Measurements from ENCODE around the gene RALY. TPM values are rescaled to one million over a fixed set of nuclear protein-coding genes. Genes with fewer than 3 reads are reported as not detected.

Gene RALY
- total RNA-seq, 1 experiment from 2014 or later: 185 TPM

GRCh38 chr20:34072076-34072475 lies 78.4 kb downstream of the RALY start:
- intact Hi-C loops (cut with micrococcal nuclease; ENCODE audit: unreplicated experiment): loop anchor here (5.0 kb wide), 1 partner anchor 140 kb away; no protein-coding TSS in a partner anchor
- TF ChIP-seq CTCF (conservative IDR thresholded peaks at IDR 0.05; ENCODE audit: low read depth, low read length): no peak
- no peak for TF ChIP-seq EZH2 (IDR thresholded peaks at IDR 0.05; ENCODE audit: borderline replicate concordance, low read depth, low read length, poor library complexity, severe bottlenecking)
- Histone ChIP-seq H3K9me3 (ENCODE audit: low read depth, low read length, poor library complexity, severe bottlenecking) (no peaks in the 10 kb centered on the region), H3K4me1 (ENCODE audit: insufficient read depth, low read length, poor library complexity, severe bottlenecking) (peaks cover 32% of the 10 kb centered on the region), H3K27me3 (replicated peaks; ENCODE audit: insufficient read depth, low read depth, low read length, poor library complexity) (no peaks in the 10 kb centered on the region), H3K4me3 (ENCODE audit: low read depth, low read length, poor library complexity, severe bottlenecking) (no peak overlapping the region), H3K36me3 (ENCODE audit: insufficient read depth, low read length, poor library complexity, severe bottlenecking) (peaks cover 20% of the 10 kb centered on the region), H3K27ac (ENCODE audit: low read depth, low read length, poor library complexity, severe bottlenecking) (no peak overlapping the region)
- ChIA-PET POLR2A (ENCODE audit: low non-redundant PET) (no interaction called here), CTCF (no interaction called here)
- DNase-seq (ENCODE audit: low spot score): no peak
- no TSS peak for BruUV-seq (replicated peaks)

GRCh38 chr20:34072778-34073177 lies 79.1 kb downstream of the RALY start:
- intact Hi-C loops (cut with micrococcal nuclease; ENCODE audit: unreplicated experiment): loop anchor here (5.0 kb wide), 1 partner anchor 140 kb away; no protein-coding TSS in a partner anchor
- peaks cover 26% of the 10 kb centered on the region for H3K4me1 ChIP-seq (ENCODE audit: insufficient read depth, low read length, poor library complexity, severe bottlenecking)
- H3K4me3 ChIP-seq (ENCODE audit: low read depth, low read length, poor library complexity, severe bottlenecking): no peak overlapping the region
- BruUV-seq (replicated peaks): no TSS peak
- peaks cover 26% of the 10 kb centered on the region for H3K36me3 ChIP-seq (ENCODE audit: insufficient read depth, low read length, poor library complexity, severe bottlenecking)
- DNase-seq (ENCODE audit: low spot score): no peak
- CTCF ChIA-PET: no interaction called here
- H3K27ac ChIP-seq (ENCODE audit: low read depth, low read length, poor library complexity, severe bottlenecking): no peak overlapping the region
- TF ChIP-seq CTCF (conservative IDR thresholded peaks at IDR 0.05; ENCODE audit: low read depth, low read length) (no peak), EZH2 (IDR thresholded peaks at IDR 0.05; ENCODE audit: borderline replicate concordance, low read depth, low read length, poor library complexity, severe bottlenecking) (no peak)
- H3K9me3 ChIP-seq (ENCODE audit: low read depth, low read length, poor library complexity, severe bottlenecking): no peaks in the 10 kb centered on the region
- no peaks in the 10 kb centered on the region for H3K27me3 ChIP-seq (replicated peaks; ENCODE audit: insufficient read depth, low read depth, low read length, poor library complexity)
- POLR2A ChIA-PET (ENCODE audit: low non-redundant PET): no interaction called here

- CTCF ChIA-PET: no interaction called here
- Histone ChIP-seq H3K4me3 (ENCODE audit: low read depth, low read length, poor library complexity, severe bottlenecking) (no peak overlapping the region), H3K36me3 (ENCODE audit: insufficient read depth, low read length, poor library complexity, severe bottlenecking) (peaks cover 28% of the 10 kb centered on the region), H3K4me1 (ENCODE audit: insufficient read depth, low read length, poor library complexity, severe bottlenecking) (peaks cover 18% of the 10 kb centered on the region), H3K27ac (ENCODE audit: low read depth, low read length, poor library complexity, severe bottlenecking) (no peak overlapping the region), H3K9me3 (ENCODE audit: low read depth, low read length, poor library complexity, severe bottlenecking) (no peaks in the 10 kb centered on the region), H3K27me3 (replicated peaks; ENCODE audit: insufficient read depth, low read depth, low read length, poor library complexity) (no peaks in the 10 kb centered on the region)
- BruUV-seq (replicated peaks): no TSS peak
- POLR2A ChIA-PET (ENCODE audit: low non-redundant PET): no interaction called here
- intact Hi-C loops (cut with micrococcal nuclease; ENCODE audit: unreplicated experiment): loop anchor here (5.0 kb wide), 1 partner anchor 142 kb away; no protein-coding TSS in a partner anchor
- DNase-seq (ENCODE audit: low spot score): peak; percentile 16
- no peak for TF ChIP-seq CTCF (conservative IDR thresholded peaks at IDR 0.05; ENCODE audit: low read depth, low read length)
- no peak for TF ChIP-seq EZH2 (IDR thresholded peaks at IDR 0.05; ENCODE audit: borderline replicate concordance, low read depth, low read length, poor library complexity, severe bottlenecking)
Observed at GRCh38 chr20:34074101-34074760, 80.5 kb downstream of the RALY start.
